ENCODE data around the gene NOCT.
"Not testable (repeated sequence)": the region's sequence is repeated elsewhere in the genome, so short reads cannot be mapped to it uniquely, and the experiment has no call there.

Gene NOCT

DNA sequence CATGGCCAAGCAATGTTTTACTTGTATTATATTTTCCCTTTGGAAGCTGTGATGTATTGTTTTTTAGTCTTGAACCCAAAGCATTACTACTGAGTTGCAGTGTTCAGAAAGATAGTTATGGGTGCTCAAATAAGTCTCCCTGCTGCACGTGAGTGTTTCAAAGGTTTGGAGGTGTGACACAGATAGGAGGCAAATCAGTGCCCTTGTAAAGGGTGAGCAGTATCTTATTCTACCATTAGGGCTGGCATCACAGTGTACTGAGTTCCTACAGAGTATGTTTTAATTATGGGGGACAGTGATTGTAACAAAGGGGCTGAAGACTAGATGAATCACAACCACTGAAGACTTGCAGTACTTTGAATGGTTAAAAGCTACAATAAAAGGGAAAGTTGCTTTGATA, 38.3 kb downstream of the NOCT start:
- no peak for DNase-seq

DNA sequence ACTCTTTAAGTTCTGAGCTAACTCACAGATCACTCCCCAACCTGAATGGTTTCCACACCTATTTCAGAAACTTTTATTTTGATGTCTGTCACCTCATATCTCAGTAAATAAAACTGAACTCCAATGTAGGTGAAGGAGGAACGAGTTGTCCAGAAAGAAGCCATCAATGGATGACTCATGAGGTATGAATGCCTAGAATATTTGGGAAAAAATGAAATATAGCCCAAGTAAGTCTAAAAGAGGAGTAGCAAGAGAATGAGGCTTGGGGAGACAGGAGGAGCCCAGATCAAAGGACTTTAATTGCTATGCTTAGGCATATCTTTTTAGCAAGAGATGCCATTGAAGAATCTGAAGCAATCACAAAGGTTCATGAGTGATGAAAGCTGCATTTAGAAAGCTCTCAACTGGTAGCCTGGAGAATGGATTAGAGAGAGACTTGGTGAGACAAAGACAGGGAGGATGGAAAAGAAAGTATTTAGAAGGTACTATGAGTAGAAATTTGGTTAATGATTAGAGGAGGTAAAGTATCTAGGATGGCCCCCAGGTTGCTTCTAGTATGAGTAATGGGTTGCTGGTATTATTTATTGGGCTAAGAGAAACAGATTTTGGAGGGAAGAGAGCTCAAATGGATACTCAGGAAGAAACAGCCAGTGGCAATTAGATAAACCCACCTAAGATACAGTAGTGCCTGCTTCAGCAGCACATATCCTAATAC, 39.4 kb downstream of the NOCT start:
- DNase-seq = no peak

DNA sequence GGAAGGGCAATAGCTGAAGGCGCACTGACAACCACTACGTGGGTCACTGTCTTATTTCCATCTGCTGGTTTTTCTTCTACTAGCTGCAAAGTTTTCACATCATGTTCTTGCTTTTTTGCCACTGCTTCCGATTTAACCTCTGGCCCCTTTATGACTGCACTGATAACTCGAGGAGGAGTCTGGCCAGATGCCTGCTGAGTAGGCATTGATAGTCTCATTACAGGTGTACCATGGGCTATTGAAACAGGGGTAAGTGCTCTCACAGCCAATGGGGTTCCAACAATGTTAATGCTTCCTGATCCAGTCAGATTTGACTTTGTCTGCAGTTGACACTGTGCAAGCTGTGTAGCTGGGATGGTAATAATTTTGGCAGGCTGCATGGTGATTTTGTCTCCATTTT, 43.4 kb downstream of the NOCT start:
- DNase-seq = not testable (repeated sequence)

DNA sequence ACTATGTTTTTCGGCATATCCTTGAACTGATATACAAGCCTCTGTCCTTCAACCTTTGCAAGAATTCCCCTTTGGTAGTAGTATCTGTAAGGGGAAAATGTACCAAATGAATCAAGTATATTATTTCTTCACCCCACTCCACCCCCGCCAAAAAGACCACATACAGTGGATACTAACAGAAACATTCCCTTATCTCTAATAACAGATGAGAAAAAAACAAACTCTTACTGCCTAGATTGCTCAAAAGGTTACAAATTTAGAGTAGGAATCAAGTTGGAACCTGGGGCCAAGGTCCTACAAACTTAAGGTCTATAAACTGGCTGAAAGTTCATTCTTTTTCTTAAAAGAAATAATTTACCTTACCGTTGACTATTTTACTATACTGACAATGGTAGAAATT, 45.0 kb downstream of the NOCT start:
- DNase-seq = no peak

DNA sequence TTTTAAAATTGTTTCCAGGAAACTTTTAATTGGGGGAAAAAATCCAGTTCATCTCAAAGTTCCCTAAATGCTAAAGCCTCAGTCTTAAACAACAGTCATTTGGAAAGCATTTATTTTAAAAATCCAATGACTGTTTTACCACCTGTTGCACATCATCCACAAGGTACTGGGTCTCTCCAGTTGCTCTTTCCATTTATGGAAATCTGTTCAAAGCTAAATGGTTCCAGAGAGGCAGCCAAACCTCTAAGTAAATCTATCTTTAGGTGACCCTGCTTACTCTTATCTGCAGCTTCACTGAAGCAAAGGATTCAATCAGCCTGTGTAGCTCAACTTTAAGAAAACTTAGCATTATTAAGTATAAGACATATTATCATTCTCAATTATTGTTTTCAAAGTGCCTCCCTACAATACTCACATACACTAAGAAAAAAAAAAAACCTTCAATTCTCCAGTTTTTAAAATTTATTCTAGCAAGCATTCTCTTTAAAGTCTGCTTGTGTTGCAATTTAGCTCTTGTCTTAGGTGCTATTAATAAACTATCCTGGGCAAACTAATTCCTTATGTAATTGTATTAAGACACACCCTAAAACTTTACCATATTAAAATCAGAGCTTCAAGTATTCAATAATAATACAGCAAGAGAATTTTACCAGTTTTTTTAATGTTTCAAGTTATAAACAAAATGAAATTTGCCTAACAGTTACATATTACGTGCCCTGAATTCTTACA, 60.6 kb downstream of the NOCT start:
- no peak for DNase-seq

DNA sequence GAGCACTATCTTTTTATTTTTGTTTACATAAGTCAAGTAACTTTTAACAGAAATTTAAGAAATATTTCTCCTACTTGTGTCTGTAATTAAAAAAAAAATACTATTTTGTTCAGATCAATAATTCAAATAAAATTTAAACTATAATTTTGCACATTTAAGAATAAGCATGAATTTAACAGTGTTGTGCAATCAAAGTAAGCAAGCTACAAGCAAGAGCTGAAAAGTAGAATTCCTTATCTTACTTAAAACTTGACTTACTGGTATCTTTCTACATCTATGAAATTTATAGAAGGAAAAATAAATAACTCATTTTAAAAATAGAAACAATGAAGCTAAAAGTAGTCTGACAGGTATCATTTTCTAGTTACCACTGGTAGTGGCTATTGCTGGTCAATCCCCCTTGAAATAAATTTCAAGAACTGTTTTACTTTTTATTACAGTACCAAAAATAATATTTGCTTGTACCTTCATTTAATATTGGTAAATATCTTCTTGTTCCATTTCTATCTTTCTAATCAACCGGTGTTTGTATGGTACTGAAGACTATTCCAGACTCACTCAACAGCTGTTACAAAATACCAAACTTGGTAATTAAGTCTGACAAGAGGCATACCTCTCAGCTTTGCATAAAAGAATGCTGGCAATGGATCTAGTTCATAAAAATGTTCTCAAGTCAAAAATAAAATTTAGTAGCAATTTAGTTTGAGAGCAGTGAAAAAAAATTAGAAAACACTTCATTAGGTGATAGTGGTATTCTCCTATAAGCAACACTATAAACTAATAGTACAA, 62.2 kb downstream of the NOCT start:
- no peak for DNase-seq

DNA sequence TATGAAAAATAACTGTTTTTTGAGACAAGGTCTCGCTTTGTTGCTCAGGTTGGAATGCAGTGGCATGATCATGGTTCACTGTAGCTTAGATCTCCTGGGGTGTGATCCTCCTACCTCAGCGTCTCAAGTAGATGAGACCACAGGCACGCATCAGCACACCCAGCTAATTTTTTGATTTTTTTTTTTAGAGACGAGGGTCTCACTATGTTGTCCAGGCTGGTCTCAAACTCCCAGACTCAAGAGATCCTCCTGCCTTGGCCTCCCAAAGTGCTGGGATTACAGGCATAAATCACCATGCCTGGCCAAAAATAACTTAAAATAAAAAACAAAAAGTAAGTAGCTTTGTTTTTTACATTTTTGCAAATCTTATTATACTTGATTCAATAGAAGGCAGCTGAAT, 63.3 kb downstream of the NOCT start:
- no peak for DNase-seq

DNA sequence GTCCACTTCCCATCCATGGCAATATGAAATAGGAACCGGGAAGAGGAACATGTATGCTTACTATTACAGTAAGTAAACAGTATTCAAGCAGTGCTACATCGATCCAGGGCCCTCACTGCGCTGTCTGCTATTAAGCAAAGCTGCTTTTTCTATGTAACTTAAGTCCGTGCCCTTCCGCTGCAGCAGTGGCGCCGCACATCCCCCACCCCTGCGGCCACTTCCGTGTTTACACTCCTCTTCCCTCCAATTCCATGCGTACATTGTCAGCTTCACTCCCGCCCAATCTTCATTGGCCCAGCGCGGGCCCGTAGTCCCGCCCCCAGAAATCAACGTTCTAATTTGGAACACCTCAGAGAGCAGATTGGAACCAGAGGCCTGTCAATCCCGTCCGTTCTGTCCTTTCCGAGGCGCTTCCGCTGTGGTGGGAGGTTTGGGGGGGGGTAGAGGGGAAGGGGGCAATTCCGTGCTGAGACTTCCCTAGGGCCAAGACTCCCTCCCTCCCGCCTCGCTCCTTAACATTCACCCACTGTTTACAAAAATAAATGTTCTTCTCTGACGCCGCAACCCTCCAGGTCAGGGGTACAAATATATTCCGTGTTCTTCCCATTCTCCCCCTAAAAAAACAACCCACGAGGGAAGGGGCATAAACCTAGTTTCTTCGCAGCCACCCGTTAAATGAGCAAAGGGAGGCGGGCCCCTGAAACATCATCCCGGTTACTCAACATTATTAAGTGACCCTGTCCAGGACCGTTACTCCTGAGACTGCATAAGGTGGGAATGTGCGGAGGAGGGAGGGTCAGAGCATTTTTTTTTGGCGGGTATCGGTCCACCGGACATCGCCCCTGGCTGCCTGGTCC, 67.4 kb downstream of the NOCT start:
- peak; percentile 92 for DNase-seq

DNA sequence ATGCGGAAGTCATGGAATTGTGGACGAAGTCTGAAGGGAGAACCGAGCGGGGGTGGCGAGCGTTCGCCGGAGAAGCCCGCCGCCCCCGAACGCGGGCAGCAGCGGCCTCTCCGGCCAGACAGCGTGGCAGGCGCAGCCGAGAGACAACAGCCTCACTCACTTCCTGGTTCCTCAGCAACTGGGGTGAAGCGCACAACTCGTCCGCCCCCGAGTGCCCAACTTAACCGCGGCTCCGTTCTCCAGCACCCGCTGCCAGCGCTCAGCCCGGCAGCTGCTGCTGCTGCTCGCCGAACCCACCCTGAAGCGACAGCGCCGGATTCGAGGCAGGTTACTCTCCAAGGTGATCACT, 68.0 kb downstream of the NOCT start:
- peak; percentile 73 for DNase-seq

DNA sequence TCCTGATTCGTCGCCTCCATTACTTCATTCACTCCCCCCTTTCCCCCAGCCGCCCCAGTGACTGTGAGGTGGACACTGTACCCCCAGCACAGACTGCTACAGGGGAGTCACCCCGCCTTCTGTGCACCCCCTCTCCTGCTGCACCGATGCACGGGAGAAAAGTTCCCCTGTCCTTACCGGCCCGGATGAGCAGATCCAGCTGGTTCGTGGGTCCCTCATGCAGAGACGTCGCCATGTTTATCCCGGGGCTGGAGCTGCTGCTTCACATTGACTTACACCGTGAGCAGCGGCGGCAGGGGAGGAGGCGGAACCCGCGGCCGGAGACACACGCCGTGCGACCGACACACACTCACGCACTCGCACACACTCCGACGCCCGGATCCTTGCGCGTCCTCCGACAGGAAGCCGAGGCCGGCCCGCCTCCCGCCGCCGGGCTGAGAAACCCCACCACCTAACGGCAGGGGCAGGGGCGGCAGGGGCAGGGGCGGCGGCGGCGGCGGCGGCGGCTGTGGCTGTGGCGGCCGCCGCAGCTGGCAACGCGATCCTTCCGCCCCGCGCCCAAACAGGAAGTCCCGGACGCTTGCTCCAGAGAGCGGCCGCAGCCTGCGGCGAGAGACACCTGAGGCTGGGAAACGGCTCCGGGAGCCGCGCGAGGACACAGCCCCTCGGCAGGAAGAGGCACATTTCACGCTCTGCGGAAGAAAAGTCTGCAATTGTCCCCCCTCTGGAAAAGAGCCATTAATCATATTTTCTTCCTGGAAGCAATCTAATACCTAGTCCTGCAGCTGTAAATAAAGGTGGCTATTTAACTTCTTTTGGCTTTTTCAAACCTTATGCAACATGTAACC, 68.6 kb downstream of the NOCT start:
- peak; percentile 85 for DNase-seq

DNA sequence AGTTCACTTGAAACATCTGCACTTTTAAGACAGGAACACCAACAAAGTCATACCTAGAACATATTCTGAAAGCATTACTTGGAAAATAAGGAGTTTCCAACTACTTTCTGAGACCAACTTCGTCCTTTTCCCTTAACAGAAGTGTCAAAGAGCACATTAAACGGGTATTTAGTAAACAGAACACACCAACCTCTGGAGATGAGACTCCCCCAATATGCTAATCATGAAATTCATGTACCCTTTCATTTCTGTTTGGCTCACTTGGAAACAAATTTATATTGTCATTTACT, 69.2 kb downstream of the NOCT start:
- DNase-seq = no peak

DNA sequence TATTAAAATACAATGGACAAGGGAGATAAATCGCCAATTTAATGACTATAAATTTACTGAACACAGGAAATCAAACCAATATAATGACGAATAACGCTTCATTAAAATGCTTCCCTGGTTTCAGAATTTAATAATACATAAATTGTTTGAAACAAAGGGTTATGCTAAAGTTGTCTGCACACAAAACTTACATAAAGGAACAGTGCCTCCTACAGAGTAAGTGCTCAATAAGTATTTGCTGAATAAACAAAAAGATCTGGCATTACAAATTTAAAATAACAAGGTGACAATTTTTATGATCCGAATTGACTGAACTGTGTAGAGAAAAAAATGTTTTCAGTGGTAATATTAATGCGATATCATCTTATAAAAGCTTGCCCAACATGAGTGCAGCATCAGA, 69.6 kb downstream of the NOCT start:
- no peak for DNase-seq

DNA sequence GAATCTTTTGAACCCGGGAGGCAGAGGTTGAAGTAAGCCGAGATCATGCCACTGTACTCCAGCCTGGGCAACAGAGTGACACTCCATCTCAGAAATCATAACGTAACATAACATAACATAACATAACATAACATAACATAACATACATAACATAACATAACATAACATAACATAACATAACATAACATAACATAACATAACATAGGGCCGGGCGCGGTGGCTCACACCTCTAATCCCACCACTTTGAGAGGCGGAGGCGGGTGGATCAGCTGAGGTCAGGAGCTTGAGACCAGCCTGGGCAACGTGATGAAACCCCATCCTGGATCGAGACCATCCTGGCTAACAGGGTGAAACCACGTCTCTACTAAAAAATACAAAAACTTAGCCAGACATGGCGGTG, 76.7 kb downstream of the NOCT start:
- no peak for DNase-seq
